Measurements from ENCODE around the gene AAR2. TPM values are rescaled to one million over a fixed set of nuclear protein-coding genes. Genes with fewer than 3 reads are reported as not detected.

AAR2 gene
- total RNA-seq, 1 donor from 2014 or later: 25.9 TPM

DNA sequence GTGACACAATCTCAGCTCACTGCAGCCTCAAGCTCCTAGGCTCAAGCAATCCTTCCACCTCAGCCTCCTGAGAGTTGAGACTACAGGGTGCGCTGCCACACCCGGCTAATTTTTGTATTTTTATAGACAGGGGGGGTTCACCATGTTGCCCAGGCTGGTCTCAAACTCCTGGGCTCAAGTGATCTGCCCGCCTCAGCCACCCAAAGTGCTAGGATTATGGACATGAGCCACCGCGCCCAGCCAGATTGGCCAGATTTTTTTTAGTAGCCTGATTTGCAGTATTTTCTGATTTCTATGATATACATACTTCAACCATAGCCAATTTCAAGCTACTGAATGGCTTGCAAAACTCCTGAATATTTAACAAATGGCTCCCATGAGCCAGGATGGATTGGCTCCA lies 48.5 kb downstream of the AAR2 start:
- Mint-ChIP-seq H3K36me3 (ENCODE audit: low read depth) (no peaks in the 10 kb centered on the region), H3K27ac (no peak overlapping the region), H3K4me3 (no peak overlapping the region), H3K27me3 (peaks cover 28% of the 10 kb centered on the region), H3K4me1 (no peaks in the 10 kb centered on the region), H3K9me3 (peaks cover 5% of the 10 kb centered on the region)
- DNase-seq (no peak), ATAC-seq (ENCODE audit: low read depth) (no peak)
- intact Hi-C loops (cut with micrococcal nuclease): no loop called here
- TF ChIP-seq, protein P1, sequence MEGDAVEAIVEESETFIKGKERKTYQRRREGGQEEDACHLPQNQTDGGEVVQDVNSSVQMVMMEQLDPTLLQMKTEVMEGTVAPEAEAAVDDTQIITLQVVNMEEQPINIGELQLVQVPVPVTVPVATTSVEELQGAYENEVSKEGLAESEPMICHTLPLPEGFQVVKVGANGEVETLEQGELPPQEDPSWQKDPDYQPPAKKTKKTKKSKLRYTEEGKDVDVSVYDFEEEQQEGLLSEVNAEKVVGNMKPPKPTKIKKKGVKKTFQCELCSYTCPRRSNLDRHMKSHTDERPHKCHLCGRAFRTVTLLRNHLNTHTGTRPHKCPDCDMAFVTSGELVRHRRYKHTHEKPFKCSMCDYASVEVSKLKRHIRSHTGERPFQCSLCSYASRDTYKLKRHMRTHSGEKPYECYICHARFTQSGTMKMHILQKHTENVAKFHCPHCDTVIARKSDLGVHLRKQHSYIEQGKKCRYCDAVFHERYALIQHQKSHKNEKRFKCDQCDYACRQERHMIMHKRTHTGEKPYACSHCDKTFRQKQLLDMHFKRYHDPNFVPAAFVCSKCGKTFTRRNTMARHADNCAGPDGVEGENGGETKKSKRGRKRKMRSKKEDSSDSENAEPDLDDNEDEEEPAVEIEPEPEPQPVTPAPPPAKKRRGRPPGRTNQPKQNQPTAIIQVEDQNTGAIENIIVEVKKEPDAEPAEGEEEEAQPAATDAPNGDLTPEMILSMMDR (IDR thresholded peaks at IDR 0.05): no peak
- ChIA-PET POLR2A (no interaction called here), CTCF (no interaction called here)

DNA sequence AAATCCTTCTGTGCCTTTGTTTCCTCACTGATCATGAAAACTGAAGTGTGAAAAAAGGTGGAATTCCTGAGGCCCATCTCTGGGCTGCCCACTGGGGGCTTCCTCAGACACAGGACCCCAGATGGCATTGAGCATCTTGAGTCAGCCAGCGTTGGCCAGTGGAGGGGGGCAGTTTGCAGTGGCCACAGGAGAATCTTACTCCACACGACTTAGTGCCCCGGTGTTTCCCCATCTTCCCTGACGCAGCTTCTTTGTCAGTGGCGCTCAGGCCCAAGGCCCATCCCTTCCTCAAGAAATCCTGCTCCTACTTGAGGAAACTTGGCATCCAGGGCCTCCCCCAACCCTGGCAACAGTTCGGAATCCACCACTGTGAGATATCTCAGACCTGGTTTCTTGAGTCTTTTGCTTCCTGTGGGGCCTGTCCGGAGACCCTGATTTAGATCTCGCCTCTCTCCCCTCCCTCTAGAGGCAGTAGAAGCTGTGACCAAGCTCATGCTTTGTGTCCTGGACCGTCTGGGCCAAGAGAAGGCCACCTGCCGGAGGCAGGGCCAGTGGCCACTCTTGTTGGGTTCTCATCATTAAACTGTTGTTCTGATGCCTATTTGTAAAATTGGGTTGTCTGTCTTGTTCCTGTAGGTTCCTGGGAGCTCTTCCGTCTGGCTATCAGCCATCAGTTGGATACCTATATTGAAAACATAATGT lies 49.6 kb downstream of the AAR2 start:
- H3K27me3 Mint-ChIP-seq: peaks cover 22% of the 10 kb centered on the region
- H3K27ac Mint-ChIP-seq: no peak overlapping the region
- ChIA-PET CTCF (no interaction called here), POLR2A (no interaction called here)
- intact Hi-C loops (cut with micrococcal nuclease): no loop called here
- H3K4me3 Mint-ChIP-seq: no peak overlapping the region
- TF ChIP-seq, protein P1 (IDR thresholded peaks at IDR 0.05): no peak
- H3K36me3 Mint-ChIP-seq (ENCODE audit: low read depth): no peaks in the 10 kb centered on the region
- no peaks in the 10 kb centered on the region for H3K4me1 Mint-ChIP-seq
- DNase-seq (no peak), ATAC-seq (ENCODE audit: low read depth) (no peak)
- H3K9me3 Mint-ChIP-seq: peaks cover 5% of the 10 kb centered on the region

DNA sequence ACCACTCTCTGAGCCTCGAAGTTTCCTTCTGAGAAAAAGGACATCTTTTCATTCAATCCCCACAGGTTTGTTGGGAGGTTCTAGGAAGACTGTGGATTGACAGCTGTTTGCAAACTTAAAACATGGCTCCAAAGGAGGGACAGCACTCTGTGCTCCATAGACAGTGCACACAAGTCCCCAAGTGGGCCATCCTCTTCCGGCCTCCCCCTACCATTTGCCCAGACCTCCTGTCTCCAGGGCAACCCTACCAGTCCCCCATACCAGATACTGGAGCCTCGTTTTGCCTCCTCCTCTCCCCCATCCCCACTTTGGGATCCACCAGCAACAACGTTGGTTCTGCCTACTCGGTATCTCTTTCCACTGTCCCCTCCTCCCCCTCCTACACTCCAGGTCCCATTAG lies 61.4 kb downstream of the AAR2 start:
- CTCF ChIA-PET: no interaction called here
- H3K36me3 Mint-ChIP-seq (ENCODE audit: low read depth): no peaks in the 10 kb centered on the region
- POLR2A ChIA-PET: no interaction called here
- intact Hi-C loops (cut with micrococcal nuclease): no loop called here
- ATAC-seq (ENCODE audit: low read depth) (no peak), DNase-seq (no peak)
- no peaks in the 10 kb centered on the region for H3K9me3 Mint-ChIP-seq
- no peak overlapping the region for H3K4me3 Mint-ChIP-seq
- peaks cover 58% of the 10 kb centered on the region for H3K27me3 Mint-ChIP-seq
- TF ChIP-seq, protein P1 (IDR thresholded peaks at IDR 0.05): no peak
- no peaks in the 10 kb centered on the region for H3K4me1 Mint-ChIP-seq
- H3K27ac Mint-ChIP-seq: no peak overlapping the region

DNA sequence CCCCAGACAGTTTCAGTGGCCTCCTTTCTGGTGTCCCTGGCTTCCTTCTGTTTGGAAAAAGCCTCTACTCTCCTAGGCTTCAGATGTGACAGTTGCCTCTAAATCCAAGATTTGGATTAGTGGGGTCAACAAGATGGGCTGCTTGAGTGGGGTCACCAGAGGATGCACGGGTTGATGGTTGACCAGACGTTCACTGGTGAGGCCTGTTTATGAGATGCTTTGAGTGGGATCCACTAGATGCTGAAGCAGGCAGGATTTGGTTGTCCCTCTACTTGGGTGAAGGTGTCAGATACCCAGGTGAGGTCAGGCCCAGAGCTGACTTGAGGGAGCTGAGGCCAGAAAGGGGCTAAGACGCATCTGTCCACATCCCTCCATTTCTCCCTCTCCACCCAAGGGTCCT lies 61.8 kb downstream of the AAR2 start:
- no peaks in the 10 kb centered on the region for H3K36me3 Mint-ChIP-seq (ENCODE audit: low read depth)
- intact Hi-C loops (cut with micrococcal nuclease): no loop called here
- peaks cover 62% of the 10 kb centered on the region for H3K27me3 Mint-ChIP-seq
- TF ChIP-seq, protein P1 (IDR thresholded peaks at IDR 0.05): no peak
- H3K4me1 Mint-ChIP-seq: no peaks in the 10 kb centered on the region
- no peak for ATAC-seq (ENCODE audit: low read depth)
- H3K27ac Mint-ChIP-seq: no peak overlapping the region
- no peak overlapping the region for H3K4me3 Mint-ChIP-seq
- ChIA-PET POLR2A (no interaction called here), CTCF (no interaction called here)
- H3K9me3 Mint-ChIP-seq: no peaks in the 10 kb centered on the region
- no peak for DNase-seq

DNA sequence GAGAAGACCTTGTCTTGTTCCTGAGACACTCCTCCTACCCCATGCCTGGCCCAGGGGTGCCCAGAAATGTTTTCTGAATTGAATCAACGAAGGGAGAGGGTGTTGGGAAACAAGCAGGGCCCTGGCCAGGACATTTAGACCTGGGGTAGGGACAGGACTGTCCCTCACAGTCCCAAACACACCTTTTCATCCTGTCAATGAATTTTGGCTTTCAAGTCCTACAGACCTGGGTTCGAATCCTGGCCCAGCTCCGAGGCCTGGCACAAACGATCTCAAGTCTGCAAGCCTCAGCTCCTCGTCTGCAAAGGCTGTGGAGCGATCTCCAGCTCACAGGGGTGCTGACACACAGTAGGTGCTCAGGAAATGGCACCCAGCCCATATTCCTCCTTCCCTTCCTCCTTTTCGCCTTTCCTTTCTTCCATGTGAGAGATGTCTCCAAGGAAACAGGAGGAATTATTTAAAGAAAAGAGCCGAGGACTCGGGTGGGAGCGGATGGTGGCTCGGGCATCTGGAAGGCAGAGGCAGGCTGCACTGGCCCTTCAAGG lies 62.6 kb downstream of the AAR2 start:
- no peaks in the 10 kb centered on the region for H3K9me3 Mint-ChIP-seq
- intact Hi-C loops (cut with micrococcal nuclease): no loop called here
- no peaks in the 10 kb centered on the region for H3K4me1 Mint-ChIP-seq
- H3K27me3 Mint-ChIP-seq: peaks cover 68% of the 10 kb centered on the region
- no peaks in the 10 kb centered on the region for H3K36me3 Mint-ChIP-seq (ENCODE audit: low read depth)
- DNase-seq (no peak), ATAC-seq (ENCODE audit: low read depth) (no peak)
- POLR2A ChIA-PET: no interaction called here
- no peak overlapping the region for H3K4me3 Mint-ChIP-seq
- H3K27ac Mint-ChIP-seq: no peak overlapping the region
- TF ChIP-seq, protein P1 (IDR thresholded peaks at IDR 0.05): no peak
- CTCF ChIA-PET: no interaction called here

Data from activated B cell treated with CpG ODN at 0.5 μM for 24 hours (primary cell).